Tibial nerve (tissue), 4 donors: Measurements from ENCODE around the gene ADPRM. TPM values are rescaled to one million over a fixed set of nuclear protein-coding genes. Genes with fewer than 3 reads are reported as not detected.
A peak's percentile ranks its signal among the peaks of the same experiment; 100 is the strongest.

Source experiments
- DNase-seq, 2 donors: peaks; one replicate each; pipeline ENCODE4 v3.0.0-alpha.2; 2019; ENCODE audit warnings: low spot score in 2 of 2
- H3K27ac ChIP-seq, 4 donors: fragments of 200-600 bp; sonication (generic) in 3 of 4; one replicate each; pipeline ENCODE4 v1.5.1; 2017 to 2019; ENCODE audit warnings: mild to moderate bottlenecking in 1 of 4
- H3K27me3 ChIP-seq, 2 donors: fragments of 200-600 bp; sonication (generic) in 1 of 2; one replicate each; pipeline versions ENCODE4 v1.5.1 to v1.6.0; 2017 to 2019
- H3K36me3 ChIP-seq, 3 donors: fragments of 200-600 bp; sonication (generic); one replicate each; pipeline ENCODE4 v1.5.1; 2018 to 2019
- H3K4me1 ChIP-seq, 4 donors: fragments of 200-600 bp; sonication (generic) in 3 of 4; one replicate each; pipeline ENCODE4 v1.5.1; 2017 to 2019
- H3K4me3 ChIP-seq, 4 donors: fragments of 200-600 bp; sonication (generic) in 3 of 4; one replicate each; pipeline ENCODE4 v1.5.1; 2017 to 2019; ENCODE audit warnings: mild to moderate bottlenecking in 1 of 4, moderate library complexity in 1 of 4
- H3K9me3 ChIP-seq, 4 donors: fragments of 200-600 bp; sonication (generic) in 3 of 4; one replicate each; pipeline ENCODE4 v1.5.1; 2017 to 2019
- CTCF ChIP-seq, 5 experiments: fragments of 200-600 bp in 3 of 5; fragments of 450-650 bp in 2 of 5; sonication (generic) in 3 of 5; IDR thresholded peaks; one replicate each; pipeline ENCODE4 v1.5.1; 2016 to 2019; ENCODE audit warnings: antibody characterized with exemption in 5 of 5, mild to moderate bottlenecking in 3 of 5, moderate library complexity in 2 of 5
- EP300 ChIP-seq, 2 donors: sonication (generic); formaldehyde crosslinking; IDR thresholded peaks; one replicate each; pipeline ENCODE4 v1.6.1; 2017; ENCODE audit warnings: antibody characterized with exemption in 2 of 2, mild to moderate bottlenecking in 1 of 2
- POLR2A ChIP-seq, 2 donors: fragments of 450-650 bp; IDR thresholded peaks; one replicate each; pipeline ENCODE4 v1.6.1; 2017; ENCODE audit warnings: antibody characterized with exemption in 2 of 2, mild to moderate bottlenecking in 2 of 2, moderate library complexity in 2 of 2
- WGBS, 2 donors: methylation state at CpG; one replicate each; pipeline ENCODE4 v1.1.5; 2018; 5-methylcytosine and 5-hydroxymethylcytosine counted together
- total RNA-seq, 4 donors: library from RNA; depleted of rRNA; stranded (reverse); fragments of >200 nt; gene quantifications; one replicate each; pipeline ENCODE4 v1.1.0, GENCODE V29; 2016

Gene ADPRM
- total RNA-seq, 4 donors from 2014 or later = 9.4 to 17.7 (median 13.3) TPM

DNA sequence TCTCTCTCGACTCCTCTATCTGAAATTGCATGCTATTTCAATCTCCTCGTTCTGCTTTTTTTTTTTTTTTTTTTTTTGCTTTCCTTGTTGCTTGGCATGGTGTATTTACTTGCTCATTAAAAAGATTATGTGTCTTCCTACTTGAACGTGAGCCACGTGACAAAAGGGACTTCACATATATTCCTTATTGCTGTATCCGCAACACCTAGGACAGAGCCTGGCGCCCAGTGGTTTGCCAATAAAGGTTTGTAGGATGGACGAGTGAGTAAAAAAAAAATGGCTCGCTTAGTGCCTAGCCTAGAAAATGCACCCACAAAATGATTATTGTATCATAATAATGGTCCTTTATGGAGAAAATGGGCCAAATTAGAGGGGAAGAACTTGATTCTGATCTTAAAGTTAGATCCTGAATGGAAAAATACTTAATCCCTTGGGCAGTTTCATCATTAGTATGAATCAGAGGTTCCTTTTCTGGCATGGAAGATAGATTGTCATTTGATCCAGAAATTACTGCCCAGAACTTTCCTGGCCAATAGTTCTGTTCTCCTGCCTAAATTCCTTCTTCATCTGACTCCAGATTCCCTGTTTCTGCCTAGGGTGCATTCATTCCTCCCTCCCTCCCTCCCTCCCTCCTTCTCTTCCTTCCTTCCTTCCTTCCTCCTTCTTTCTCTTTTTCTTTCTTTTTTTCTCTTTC is 46.1 kb downstream of the ADPRM start:
- TF ChIP-seq POLR2A (IDR thresholded peaks at IDR 0.05) = no peak
- peak in 1 of 2 donors; percentile 57 for TF ChIP-seq EP300 (IDR thresholded peaks at IDR 0.05)
- Histone ChIP-seq H3K4me3 (no peak overlapping the region), H3K27ac (peak overlapping the region in 2 of 4 donors; percentile 68 to 69), H3K36me3 (no peaks in the 10 kb centered on the region), H3K9me3 (no peaks in the 10 kb centered on the region), H3K27me3 (no peaks in the 10 kb centered on the region), H3K4me1 (peaks cover 0 to 13% (median 4%) of the 10 kb centered on the region in 4 donors)
- peak in 1 of 2 donors; percentile 27 for DNase-seq
- WGBS, 2 donors = 57 to 62% methylated on average over 8 of the region's 8 CpGs

- no peaks in the 10 kb centered on the region for H3K27me3 ChIP-seq
- no peaks in the 10 kb centered on the region for H3K36me3 ChIP-seq
- no peak for DNase-seq
- H3K4me3 ChIP-seq = no peak overlapping the region
- H3K4me1 ChIP-seq = peaks cover 0 to 12% (median 4%) of the 10 kb centered on the region in 4 donors
- 53 to 63% methylated on average over 7 of the region's 7 CpGs for WGBS, 2 donors
- no peaks in the 10 kb centered on the region for H3K9me3 ChIP-seq
- H3K27ac ChIP-seq = no peak overlapping the region
- TF ChIP-seq CTCF (IDR thresholded peaks at IDR 0.05) (no peak), POLR2A (IDR thresholded peaks at IDR 0.05) (no peak), EP300 (IDR thresholded peaks at IDR 0.05) (no peak)
Measured at GRCh38 chr17:10744501-10745000, 47.2 kb downstream of the ADPRM start.

DNA sequence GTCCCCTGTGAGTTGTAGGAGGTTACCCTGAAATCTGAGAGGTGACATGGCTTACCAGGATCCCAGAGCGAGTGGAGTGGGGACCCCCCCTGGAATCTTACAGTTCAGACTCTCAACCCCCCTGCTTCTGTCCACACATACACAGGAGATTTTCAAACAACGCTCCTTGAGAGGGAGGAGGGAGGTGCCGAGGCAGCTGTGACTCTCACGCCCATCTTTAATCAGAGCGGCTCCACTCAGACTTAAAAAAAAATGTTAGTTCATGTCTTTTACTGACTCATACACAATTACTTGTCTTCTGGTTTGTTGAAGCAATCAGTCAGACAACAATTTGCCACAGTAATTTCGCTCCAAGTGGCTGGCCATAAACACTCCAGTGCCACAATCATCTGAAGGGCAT is 47.8 kb downstream of the ADPRM start:
- TF ChIP-seq POLR2A (IDR thresholded peaks at IDR 0.05) (no peak), EP300 (IDR thresholded peaks at IDR 0.05) (no peak), CTCF (IDR thresholded peaks at IDR 0.05) (no peak)
- H3K36me3 ChIP-seq = no peaks in the 10 kb centered on the region
- no peak overlapping the region for H3K27ac ChIP-seq
- H3K4me3 ChIP-seq = no peak overlapping the region
- no peaks in the 10 kb centered on the region for H3K27me3 ChIP-seq
- 42 to 65% methylated on average over 6 of the region's 6 CpGs for WGBS, 2 donors
- no peak for DNase-seq
- peaks cover 0 to 12% (median 4%) of the 10 kb centered on the region in 4 donors for H3K4me1 ChIP-seq
- H3K9me3 ChIP-seq = no peaks in the 10 kb centered on the region

DNA sequence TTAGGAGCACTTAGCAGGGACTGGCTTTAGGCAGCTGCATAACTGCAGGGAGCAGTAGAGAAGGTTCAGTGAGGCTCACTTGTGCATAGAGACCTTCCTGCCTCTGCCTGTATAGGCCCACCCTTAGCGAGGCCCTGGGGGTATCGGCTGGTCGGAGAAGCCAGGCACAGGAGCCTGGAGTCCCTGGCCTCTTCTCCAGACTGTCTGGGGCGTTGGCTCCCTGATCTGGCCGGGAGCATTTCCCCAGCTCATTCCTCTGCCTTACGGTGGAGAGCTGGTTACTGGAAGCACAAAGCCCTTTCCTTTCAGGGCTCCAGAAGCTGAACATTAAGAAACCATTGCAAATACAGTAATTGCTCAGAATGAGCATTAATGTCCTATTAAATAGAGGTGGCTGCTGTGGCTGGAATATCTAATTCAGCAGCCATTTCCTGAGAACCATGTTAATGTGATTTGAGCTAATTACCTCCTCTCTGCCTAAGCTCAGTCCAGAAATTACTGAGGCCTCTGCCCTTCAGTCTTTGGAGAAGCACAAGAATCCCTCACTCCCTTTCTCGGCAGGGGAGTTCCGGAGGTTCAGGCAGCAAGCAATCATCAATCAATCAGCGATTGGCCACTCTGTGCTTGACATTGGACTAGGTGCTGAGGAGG is 51.3 kb downstream of the ADPRM start:
- H3K9me3 ChIP-seq = no peaks in the 10 kb centered on the region

DNA sequence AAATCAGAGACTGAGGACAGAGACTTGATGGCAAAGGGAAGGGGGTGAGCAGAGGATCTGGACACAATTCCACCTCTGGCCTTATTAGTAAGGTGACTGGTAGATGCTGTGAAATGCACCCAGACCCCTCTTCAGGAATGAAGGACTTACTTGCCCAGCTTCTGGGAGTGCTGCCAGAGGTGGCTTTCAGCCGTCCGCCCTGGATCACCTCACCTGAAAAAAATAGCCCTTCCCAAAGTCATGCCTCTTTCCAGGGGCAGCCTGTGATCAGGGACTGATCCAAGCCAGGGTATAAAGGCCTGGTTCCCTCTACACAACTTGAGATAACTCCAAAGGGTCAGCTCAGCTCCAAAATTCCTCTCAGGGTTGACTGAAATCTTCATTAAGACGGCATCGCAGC is 52.8 kb downstream of the ADPRM start:
- no peaks in the 10 kb centered on the region for H3K36me3 ChIP-seq
- 89 to 94% methylated on average over 2 to 4 of the region's 4 CpGs for WGBS, 2 donors
- no peaks in the 10 kb centered on the region for H3K9me3 ChIP-seq
- H3K27ac ChIP-seq = no peak overlapping the region
- no peaks in the 10 kb centered on the region for H3K27me3 ChIP-seq
- no peak overlapping the region for H3K4me3 ChIP-seq
- TF ChIP-seq POLR2A (IDR thresholded peaks at IDR 0.05) = no peak
- TF ChIP-seq CTCF (IDR thresholded peaks at IDR 0.05) = no peak
- no peak for TF ChIP-seq EP300 (IDR thresholded peaks at IDR 0.05)
- H3K4me1 ChIP-seq = peaks cover 0 to 3% (median 0%) of the 10 kb centered on the region in 4 donors
- no peak for DNase-seq

More for the DNA sequence above, 51.3 kb downstream of the ADPRM start:
- DNase-seq = no peak
- H3K36me3 ChIP-seq = no peaks in the 10 kb centered on the region
- WGBS, 2 donors = 36 to 44% methylated on average over 9 of the region's 9 CpGs
- H3K27me3 ChIP-seq = no peaks in the 10 kb centered on the region
- no peak overlapping the region for H3K4me3 ChIP-seq
- peaks cover 0 to 8% (median 4%) of the 10 kb centered on the region in 4 donors for H3K4me1 ChIP-seq
- no peak overlapping the region for H3K27ac ChIP-seq
- TF ChIP-seq POLR2A (IDR thresholded peaks at IDR 0.05) (no peak), CTCF (IDR thresholded peaks at IDR 0.05) (no peak), EP300 (IDR thresholded peaks at IDR 0.05) (no peak)
